Lower lobe of right lung (tissue), 2 donors: Measurements from ENCODE around the gene CSMD2. TPM values are rescaled to one million over a fixed set of nuclear protein-coding genes. Genes with fewer than 3 reads are reported as not detected.

Experiments
- ATAC-seq, 2 donors: fragments of 200-7000 bp; cut with Tn5 transposase; one replicate each; pipeline ENCODE4 v1.9.1; 2020 to 2022; ENCODE audit warnings: mild to moderate bottlenecking in 2 of 2, moderate library complexity in 2 of 2
- DNase-seq: peaks from one replicate; pipeline ENCODE4 v3.0.0-alpha.2; 2020
- H3K27ac ChIP-seq: fragments of 200-600 bp; one replicate; pipeline ENCODE4 v1.8.0; 2022
- H3K27me3 ChIP-seq: fragments of 200-600 bp; one replicate; pipeline ENCODE4 v1.8.0; 2022; ENCODE audit warnings: low read depth
- H3K36me3 ChIP-seq: fragments of 200-600 bp; one replicate; pipeline ENCODE4 v1.8.0; 2022; ENCODE audit warnings: mild to moderate bottlenecking
- H3K4me1 ChIP-seq: fragments of 200-600 bp; one replicate; pipeline ENCODE4 v1.8.0; 2022
- H3K4me3 ChIP-seq: fragments of 200-600 bp; one replicate; pipeline ENCODE4 v1.8.0; 2022; ENCODE audit warnings: mild to moderate bottlenecking
- H3K9me3 ChIP-seq: fragments of 200-600 bp; one replicate; pipeline ENCODE4 v1.8.0; 2022
- CTCF ChIP-seq: fragments of 200-600 bp; IDR thresholded peaks from one replicate; pipeline ENCODE4 v1.8.0; 2022; ENCODE audit warnings: antibody characterized with exemption, mild to moderate bottlenecking
- intact Hi-C: fragments of 100-400 bp; cut with DNase I; formaldehyde crosslinking; loops from one replicate; pipeline ENCODE4 v1.11.0; 2022
- total RNA-seq: library from RNA; stranded (reverse); fragmentation: NEBNext Ultra II Directional; extraction: Animal tissue kit (Norgen Biotek cat#: 25700); gene quantifications from one replicate; pipeline ENCODE4 v1.2.1, GENCODE V29; 2021
- donor health status: DM: no; HTN: yes; CAD: no; lungs with severe emphysema.

CSMD2 gene
- total RNA-seq, 1 donor from 2014 or later: 1.1 TPM

GRCh38 chr1:33471416-33471815, 693.6 kb downstream of the CSMD2 start:
- no peak for ATAC-seq
- H3K27me3 ChIP-seq: no peaks in the 10 kb centered on the region
- no peaks in the 10 kb centered on the region for H3K36me3 ChIP-seq
- peaks cover 21% of the 10 kb centered on the region for H3K4me1 ChIP-seq
- H3K4me3 ChIP-seq: no peak overlapping the region
- H3K9me3 ChIP-seq: no peaks in the 10 kb centered on the region
- intact Hi-C loops: no loop called here
- no peak for TF ChIP-seq CTCF
- H3K27ac ChIP-seq: peak overlapping the region; percentile 74
- DNase-seq: no peak

- Histone ChIP-seq H3K4me1 (peaks cover 21% of the 10 kb centered on the region), H3K4me3 (no peak overlapping the region), H3K27ac (no peak overlapping the region), H3K27me3 (no peaks in the 10 kb centered on the region), H3K36me3 (no peaks in the 10 kb centered on the region), H3K9me3 (no peaks in the 10 kb centered on the region)
- TF ChIP-seq CTCF: peak; percentile 81
- peak; percentile 62 to 68 for ATAC-seq
- peak; percentile 79 for DNase-seq
- intact Hi-C loops: no loop called here
Observed at GRCh38 chr1:33470495-33471012, 694.5 kb downstream of the CSMD2 start.

- no peak for TF ChIP-seq CTCF
- H3K27me3 ChIP-seq: no peaks in the 10 kb centered on the region
- H3K27ac ChIP-seq: no peak overlapping the region
- H3K9me3 ChIP-seq: no peaks in the 10 kb centered on the region
- no peak for ATAC-seq
- no peak for DNase-seq
- no peak overlapping the region for H3K4me3 ChIP-seq
- H3K4me1 ChIP-seq: peaks cover 21% of the 10 kb centered on the region
- intact Hi-C loops: no loop called here
- H3K36me3 ChIP-seq: no peaks in the 10 kb centered on the region
Observed at GRCh38 chr1:33469691-33470090, 695.3 kb downstream of the CSMD2 start.

- H3K36me3 ChIP-seq: no peaks in the 10 kb centered on the region
- ATAC-seq (no peak), DNase-seq (no peak)
- peaks cover 21% of the 10 kb centered on the region for H3K4me1 ChIP-seq
- no peak overlapping the region for H3K27ac ChIP-seq
- H3K4me3 ChIP-seq: no peak overlapping the region
- no peak for TF ChIP-seq CTCF
- no peaks in the 10 kb centered on the region for H3K9me3 ChIP-seq
- H3K27me3 ChIP-seq: no peaks in the 10 kb centered on the region
- intact Hi-C loops: no loop called here
Observed at GRCh38 chr1:33468967-33469366, 696.1 kb downstream of the CSMD2 start.

- Histone ChIP-seq H3K36me3 (no peaks in the 10 kb centered on the region), H3K4me3 (no peak overlapping the region), H3K27ac (no peak overlapping the region), H3K4me1 (peaks cover 19% of the 10 kb centered on the region), H3K27me3 (no peaks in the 10 kb centered on the region), H3K9me3 (no peaks in the 10 kb centered on the region)
- intact Hi-C loops: no loop called here
- no peak for ATAC-seq
- DNase-seq: no peak
- TF ChIP-seq CTCF: no peak
Observed at GRCh38 chr1:33468531-33468930, 696.5 kb downstream of the CSMD2 start.

GRCh38 chr1:33468011-33468410, 697.0 kb downstream of the CSMD2 start:
- ATAC-seq: no peak

More at GRCh38 chr1:33468011-33468410, 697.0 kb downstream of the CSMD2 start:
- TF ChIP-seq CTCF: no peak
- Histone ChIP-seq H3K36me3 (no peaks in the 10 kb centered on the region), H3K4me3 (no peak overlapping the region), H3K9me3 (no peaks in the 10 kb centered on the region), H3K4me1 (peaks cover 14% of the 10 kb centered on the region), H3K27me3 (no peaks in the 10 kb centered on the region), H3K27ac (no peak overlapping the region)
- intact Hi-C loops: no loop called here
- no peak for DNase-seq
